Measurements from ENCODE around the gene SMYD3. TPM values are rescaled to one million over a fixed set of nuclear protein-coding genes. Genes with fewer than 3 reads are reported as not detected.

Gene SMYD3
- total RNA-seq, 1 donor = 171 TPM

DNA sequence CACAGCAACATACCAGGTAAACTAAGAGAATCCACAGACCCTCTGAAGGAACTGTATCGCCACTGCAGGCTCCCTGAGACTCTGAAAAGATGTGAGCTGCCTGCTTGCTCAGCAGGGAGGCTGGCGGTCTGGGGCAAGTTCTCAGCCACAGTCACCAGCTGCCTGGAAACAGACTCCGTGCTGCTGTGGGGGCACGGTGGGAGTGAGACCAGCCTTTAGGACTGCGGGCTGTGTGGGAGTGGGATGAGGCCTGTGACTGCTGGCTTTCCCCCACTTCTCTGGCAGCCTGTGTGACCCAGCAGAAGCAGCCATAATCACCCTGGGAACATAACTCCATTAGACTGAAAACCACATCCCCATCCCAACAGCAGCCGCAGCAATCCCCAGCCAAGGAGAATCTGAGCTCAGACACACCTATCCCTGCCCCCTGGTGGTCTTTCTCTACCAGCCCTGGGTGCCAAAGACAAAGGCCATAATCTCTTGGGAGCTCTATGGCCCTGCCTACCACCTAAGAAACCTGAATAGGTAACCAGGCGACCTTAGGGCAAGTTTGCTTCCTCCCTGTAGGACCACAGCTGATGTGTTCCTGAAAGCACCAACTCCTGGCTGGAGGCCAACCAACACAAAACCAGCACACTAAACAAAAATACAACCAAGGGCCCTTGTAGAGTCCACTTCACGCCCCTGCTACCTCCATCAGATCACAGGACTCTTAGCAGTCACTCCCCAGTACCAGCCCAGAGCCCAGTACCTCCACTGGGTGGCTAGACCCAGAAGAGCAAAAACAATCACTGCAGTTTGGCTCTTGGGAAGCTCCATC is 151.5 kb downstream of the SMYD3 start:
- Histone ChIP-seq H3K9me3 (ENCODE audit: low read depth, low read length) (no peaks in the 10 kb centered on the region), H3K27me3 (ENCODE audit: insufficient read depth, low read length) (no peaks in the 10 kb centered on the region), H3K36me3 (ENCODE audit: insufficient read depth, low read length) (peaks cover 3% of the 10 kb centered on the region), H3K4me1 (ENCODE audit: insufficient read depth, low read length) (peaks cover 7% of the 10 kb centered on the region), H3K4me2 (ENCODE audit: insufficient read depth, low read length) (no peak overlapping the region), H3K4me3 (ENCODE audit: insufficient read depth, low read length) (no peak overlapping the region), H3K27ac (ENCODE audit: low read depth, low read length) (peak overlapping the region; percentile 48), H4K20me1 (ENCODE audit: insufficient read depth, low read length) (peaks cover 3% of the 10 kb centered on the region), H2AFZ (ENCODE audit: low read length) (peak overlapping the region; percentile 33), H3K79me2 (ENCODE audit: insufficient read depth, low read length) (peaks cover 37% of the 10 kb centered on the region)
- no peak for DNase-seq (ENCODE audit: insufficient read length, low spot score, missing footprints)
- TF ChIP-seq, protein P1, sequence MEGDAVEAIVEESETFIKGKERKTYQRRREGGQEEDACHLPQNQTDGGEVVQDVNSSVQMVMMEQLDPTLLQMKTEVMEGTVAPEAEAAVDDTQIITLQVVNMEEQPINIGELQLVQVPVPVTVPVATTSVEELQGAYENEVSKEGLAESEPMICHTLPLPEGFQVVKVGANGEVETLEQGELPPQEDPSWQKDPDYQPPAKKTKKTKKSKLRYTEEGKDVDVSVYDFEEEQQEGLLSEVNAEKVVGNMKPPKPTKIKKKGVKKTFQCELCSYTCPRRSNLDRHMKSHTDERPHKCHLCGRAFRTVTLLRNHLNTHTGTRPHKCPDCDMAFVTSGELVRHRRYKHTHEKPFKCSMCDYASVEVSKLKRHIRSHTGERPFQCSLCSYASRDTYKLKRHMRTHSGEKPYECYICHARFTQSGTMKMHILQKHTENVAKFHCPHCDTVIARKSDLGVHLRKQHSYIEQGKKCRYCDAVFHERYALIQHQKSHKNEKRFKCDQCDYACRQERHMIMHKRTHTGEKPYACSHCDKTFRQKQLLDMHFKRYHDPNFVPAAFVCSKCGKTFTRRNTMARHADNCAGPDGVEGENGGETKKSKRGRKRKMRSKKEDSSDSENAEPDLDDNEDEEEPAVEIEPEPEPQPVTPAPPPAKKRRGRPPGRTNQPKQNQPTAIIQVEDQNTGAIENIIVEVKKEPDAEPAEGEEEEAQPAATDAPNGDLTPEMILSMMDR (IDR thresholded peaks at IDR 0.05; ENCODE audit: extremely low read depth, low read depth, low read length) = no peak

DNA sequence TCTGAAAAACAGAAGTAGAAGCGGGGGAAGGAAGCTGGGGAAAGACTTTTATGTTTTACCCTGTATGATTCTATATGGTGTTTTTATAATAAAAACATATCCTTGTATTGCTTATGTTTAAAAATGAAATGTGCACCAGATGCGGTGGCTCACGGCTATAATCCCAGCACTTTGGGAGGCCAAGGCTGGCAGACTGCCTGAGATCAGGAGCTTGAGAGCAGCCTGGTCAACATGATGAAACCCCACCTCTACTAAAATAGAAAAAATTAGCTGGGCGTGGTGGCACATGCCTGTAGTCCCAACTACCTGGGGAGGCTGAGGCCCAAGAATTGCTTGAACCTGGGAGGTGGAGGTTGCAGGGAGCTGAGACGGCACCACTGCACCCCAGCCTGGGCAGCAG is 155.4 kb downstream of the SMYD3 start:
- TF ChIP-seq, protein P1 (IDR thresholded peaks at IDR 0.05; ENCODE audit: extremely low read depth, low read depth, low read length) = no peak
- Histone ChIP-seq H3K4me1 (ENCODE audit: insufficient read depth, low read length) (peaks cover 6% of the 10 kb centered on the region), H3K4me2 (ENCODE audit: insufficient read depth, low read length) (no peak overlapping the region), H3K36me3 (ENCODE audit: insufficient read depth, low read length) (peaks cover 7% of the 10 kb centered on the region), H3K79me2 (ENCODE audit: insufficient read depth, low read length) (peaks cover 17% of the 10 kb centered on the region), H3K9me3 (ENCODE audit: low read depth, low read length) (no peaks in the 10 kb centered on the region), H4K20me1 (ENCODE audit: insufficient read depth, low read length) (peaks cover 3% of the 10 kb centered on the region), H3K4me3 (ENCODE audit: insufficient read depth, low read length) (no peak overlapping the region), H3K27me3 (ENCODE audit: insufficient read depth, low read length) (no peaks in the 10 kb centered on the region), H2AFZ (ENCODE audit: low read length) (no peak overlapping the region), H3K27ac (ENCODE audit: low read depth, low read length) (no peak overlapping the region)
- DNase-seq (ENCODE audit: insufficient read length, low spot score, missing footprints) = no peak

DNA sequence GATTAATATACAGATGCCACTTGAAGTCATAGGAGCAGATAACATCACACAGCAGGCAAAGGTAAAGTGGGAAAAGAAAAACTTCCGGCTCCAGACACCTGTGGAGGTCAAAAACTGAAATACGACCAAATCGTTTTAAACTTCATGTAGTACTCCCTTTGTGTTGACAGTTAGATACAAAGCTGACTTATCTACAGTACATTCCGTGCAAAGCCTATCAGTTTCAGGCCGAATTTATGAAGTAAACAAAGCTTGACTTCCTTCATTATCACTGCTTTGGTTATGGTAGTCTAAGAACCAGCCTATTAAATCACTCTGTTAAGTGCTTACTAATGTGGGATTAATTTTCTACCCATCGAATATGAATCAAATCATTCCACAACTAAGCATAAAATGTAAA is 156.3 kb downstream of the SMYD3 start:
- Histone ChIP-seq H3K27me3 (ENCODE audit: insufficient read depth, low read length) (no peaks in the 10 kb centered on the region), H2AFZ (ENCODE audit: low read length) (no peak overlapping the region), H3K36me3 (ENCODE audit: insufficient read depth, low read length) (peaks cover 7% of the 10 kb centered on the region), H3K27ac (ENCODE audit: low read depth, low read length) (no peak overlapping the region), H3K9me3 (ENCODE audit: low read depth, low read length) (no peaks in the 10 kb centered on the region), H3K4me2 (ENCODE audit: insufficient read depth, low read length) (no peak overlapping the region), H4K20me1 (ENCODE audit: insufficient read depth, low read length) (peaks cover 2% of the 10 kb centered on the region), H3K4me1 (ENCODE audit: insufficient read depth, low read length) (peaks cover 3% of the 10 kb centered on the region), H3K79me2 (ENCODE audit: insufficient read depth, low read length) (peaks cover 12% of the 10 kb centered on the region), H3K4me3 (ENCODE audit: insufficient read depth, low read length) (no peak overlapping the region)
- TF ChIP-seq, protein P1 (IDR thresholded peaks at IDR 0.05; ENCODE audit: extremely low read depth, low read depth, low read length) = no peak
- no peak for DNase-seq (ENCODE audit: insufficient read length, low spot score, missing footprints)

DNA sequence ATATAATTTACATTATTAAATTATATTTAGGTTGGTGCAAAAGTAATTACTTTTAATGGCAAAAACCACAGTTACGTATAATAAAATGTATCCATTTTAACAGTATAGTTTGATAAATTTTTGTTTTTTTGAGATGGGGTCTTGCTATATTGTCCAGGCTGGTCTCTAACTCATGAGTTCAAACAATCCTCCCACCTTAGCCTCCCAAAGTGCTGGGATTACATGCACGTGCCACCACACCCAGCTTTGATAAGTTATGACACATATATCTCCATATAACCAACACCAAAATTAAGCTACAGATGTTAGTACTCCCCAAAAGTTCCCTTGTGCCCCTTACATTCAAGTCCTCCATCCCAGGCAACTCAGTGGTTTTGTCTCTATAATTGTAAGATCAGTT is 163.1 kb downstream of the SMYD3 start:
- no peak for DNase-seq (ENCODE audit: insufficient read length, low spot score, missing footprints)
- Histone ChIP-seq H3K4me2 (ENCODE audit: insufficient read depth, low read length) (no peak overlapping the region), H3K9me3 (ENCODE audit: low read depth, low read length) (no peaks in the 10 kb centered on the region), H3K27me3 (ENCODE audit: insufficient read depth, low read length) (no peaks in the 10 kb centered on the region), H3K4me3 (ENCODE audit: insufficient read depth, low read length) (no peak overlapping the region), H3K4me1 (ENCODE audit: insufficient read depth, low read length) (no peaks in the 10 kb centered on the region), H3K79me2 (ENCODE audit: insufficient read depth, low read length) (no peaks in the 10 kb centered on the region), H4K20me1 (ENCODE audit: insufficient read depth, low read length) (no peaks in the 10 kb centered on the region), H2AFZ (ENCODE audit: low read length) (no peak overlapping the region), H3K36me3 (ENCODE audit: insufficient read depth, low read length) (no peaks in the 10 kb centered on the region), H3K27ac (ENCODE audit: low read depth, low read length) (no peak overlapping the region)
- TF ChIP-seq, protein P1 (IDR thresholded peaks at IDR 0.05; ENCODE audit: extremely low read depth, low read depth, low read length) = no peak
